ENCODE measurements around the gene KIF2C. TPM values are rescaled to one million over a fixed set of nuclear protein-coding genes. Genes with fewer than 3 reads are reported as not detected.
A peak's percentile ranks its signal among the peaks of the same experiment; 100 is the strongest.

Gene KIF2C
- total and polyA plus RNA-seq, 9 of the 15 experiments (the other 6 are each of a cell fraction or from before 2014, with no cell fraction given): 84.9 to 226 (median 169) TPM

- 32% methylated on average over 6 of the region's 6 CpGs for WGBS (ENCODE audit: insufficient coverage, low coverage, missing lambda C conversion rate)
- H3K4me3 ChIP-seq: no peak overlapping the region
- intact Hi-C loops (cut with micrococcal nuclease): loop anchor here (5.0 kb wide), 1 partner anchor 50 kb away; no protein-coding TSS in a partner anchor
- no peaks in the 10 kb centered on the region for H4K20me1 ChIP-seq (replicated peaks; ENCODE audit: control insufficient read depth, insufficient read depth, low read length)
- TF ChIP-seq SNAPC5 (CRISPR knock-in tag; IDR thresholded peaks at IDR 0.05): no peak
- TF ChIP-seq GABPB1 (CRISPR knock-in tag; IDR thresholded peaks at IDR 0.05): peak; percentile 30; the same call in 1 of the 2 replicates
- peak; percentile 23; the same call in 1 of the 2 replicates for TF ChIP-seq FOSL1 (tag; conservative IDR thresholded peaks at IDR 0.05)
- TF ChIP-seq BACH1 (tag; IDR thresholded peaks at IDR 0.05): no peak
- no peak for TF ChIP-seq AFF4 (CRISPR knock-in tag; IDR thresholded peaks at IDR 0.05)
- H3K9ac ChIP-seq (ENCODE audit: insufficient read depth in 1 of 2, low read depth in 2 of 2, low read length in 2 of 2): no peak overlapping the region
- ATAC-seq (0 out of 3 replicates have a peak, but pooled peaks have one; percentile 7), FAIRE-seq (no peak), DNase-seq (ENCODE audit: extremely low read depth in 1 of 4, low spot score in 3 of 4) (no peak)
- no peak overlapping the region for H2AFZ ChIP-seq (ENCODE audit: low read depth, low read length)
- no peaks in the 10 kb centered on the region for H3K9me3 ChIP-seq (replicated peaks; ENCODE audit: control insufficient read depth, insufficient read depth, low read depth, low read length)
- no peaks in the 10 kb centered on the region for H3K79me2 ChIP-seq (ENCODE audit: control insufficient read depth, insufficient read depth, low read length)
- H3K4me1 ChIP-seq (replicated peaks in 1 of 2; ENCODE audit: control insufficient read depth in 2 of 2, insufficient read depth in 2 of 2, low read length in 2 of 2): peaks cover 0 to 4% of the 10 kb centered on the region in 2 experiments; a peak in 2 of 5 replicates
- H3K4me2 ChIP-seq (ENCODE audit: insufficient read depth, low read length): no peak overlapping the region
- H3K9me1 ChIP-seq (ENCODE audit: control insufficient read depth, insufficient read depth, low read length): peaks cover 3% of the 10 kb centered on the region
- POLR2A ChIA-PET: interaction anchor here (0.6 to 2.2 kb wide), 4 partner anchors 10 to 303 kb away, joined by 3 to 12 read pairs (median 6); no protein-coding TSS in a partner anchor
- no peak overlapping the region for H3K27ac ChIP-seq (ENCODE audit: extremely low read depth, low read depth, low read length)
- CTCF ChIA-PET (ENCODE audit: low intra/inter-chr PET ratio): interaction anchor here (1.3 kb wide), 1 partner anchor 69 kb away, joined by 3 read pairs; the partner anchor contains the start of gene RPS8
- no peaks in the 10 kb centered on the region for H3K36me3 ChIP-seq (ENCODE audit: control insufficient read depth, insufficient read depth, low read length)
- H3K27me3 ChIP-seq (ENCODE audit: control insufficient read depth in 2 of 2, insufficient read depth in 2 of 2, low read length in 2 of 2): peaks cover 44 to 45% of the 10 kb centered on the region in 2 experiments
- in situ Hi-C loops (cut with MboI): no loop called here
- BruUV-seq (replicated peaks): no TSS peak
These were observed 32.3 kb upstream of the KIF2C start for GRCh38 chr1:44707112-44707881.

All from K562 (cell line).